SKM-1 (cell line): ENCODE measurements around the gene GIMAP1.

Experiments
- DNase-seq: peaks from one replicate; lab custom pipeline; 2025; ENCODE audit not compliant: unreplicated experiment; lab: John Stamatoyannopoulos, UW

Gene GIMAP1

GRCh38 chr7:150721970-150722373, 5.6 kb downstream of the GIMAP1 start:
- DNase-seq = no peak

- no peak for DNase-seq
Measured at GRCh38 chr7:150722431-150722931, 6.1 kb downstream of the GIMAP1 start.

- DNase-seq = no peak
Measured at GRCh38 chr7:150723467-150723866, 7.1 kb downstream of the GIMAP1 start.

- no peak for DNase-seq
Measured at GRCh38 chr7:150727381-150727780, 11.0 kb downstream of the GIMAP1 start.

GRCh38 chr7:150728011-150728410, 11.6 kb downstream of the GIMAP1 start:
- DNase-seq = no peak

GRCh38 chr7:150728609-150729008, 12.2 kb downstream of the GIMAP1 start:
- DNase-seq = no peak

- DNase-seq = no peak
Measured at GRCh38 chr7:150731916-150732315, 15.5 kb downstream of the GIMAP1 start.

GRCh38 chr7:150732786-150733481, 16.5 kb downstream of the GIMAP1 start:
- no peak for DNase-seq

- no peak for DNase-seq
Measured at GRCh38 chr7:150733482-150734095, 17.2 kb downstream of the GIMAP1 start.

GRCh38 chr7:150734254-150734653, 17.8 kb downstream of the GIMAP1 start:
- no peak for DNase-seq

GRCh38 chr7:150735596-150736358, 19.4 kb downstream of the GIMAP1 start:
- no peak for DNase-seq

- DNase-seq = no peak
Measured at GRCh38 chr7:150736864-150737263, 20.5 kb downstream of the GIMAP1 start.

GRCh38 chr7:150737265-150738055, 21.0 kb downstream of the GIMAP1 start, which contains the start of gene GIMAP5:
Gene GIMAP5, plus strand, starts transcription at chr7:150737418. Its CDS starts 3,467 bp downstream, at chr7:150740885.
- no peak for DNase-seq

GRCh38 chr7:150738092-150738491, 21.7 kb downstream of the GIMAP1 start:
- DNase-seq = no peak

GRCh38 chr7:150738591-150739001, 22.2 kb downstream of the GIMAP1 start:
- no peak for DNase-seq

GRCh38 chr7:150739033-150739432, 22.6 kb downstream of the GIMAP1 start:
- DNase-seq = no peak

- DNase-seq = no peak
Measured at GRCh38 chr7:150740053-150740452, 23.6 kb downstream of the GIMAP1 start.

- DNase-seq = no peak
Measured at GRCh38 chr7:150742286-150742968, 26.0 kb downstream of the GIMAP1 start.

GRCh38 chr7:150744041-150744656, 27.7 kb downstream of the GIMAP1 start:
- DNase-seq = no peak

- no peak for DNase-seq
Measured at GRCh38 chr7:150745086-150745485, 28.7 kb downstream of the GIMAP1 start.
